Ishikawa (cell line): Measurements from ENCODE around the gene NAGLU.

Experiments used
- CEBPB ChIP-seq: IDR thresholded peaks from 2 replicates; pipeline ENCODE4 v1.6.1; 2012
- CREB1 ChIP-seq: IDR thresholded peaks from 2 replicates; pipeline ENCODE4 v1.6.1; 2012; ENCODE audit warnings: low read depth
- EGR1 ChIP-seq: IDR thresholded peaks from 2 replicates; pipeline ENCODE4 v1.6.1; 2012
- EP300 ChIP-seq: IDR thresholded peaks from 2 replicates; pipeline ENCODE4 v1.6.1; 2012; ENCODE audit warnings: borderline replicate concordance
- RAD21 ChIP-seq: IDR thresholded peaks from 2 replicates; pipeline ENCODE4 v1.6.1; 2012; ENCODE audit warnings: low read depth
- TAF1 ChIP-seq: IDR thresholded peaks from 2 replicates; pipeline ENCODE4 v1.6.1; 2012; ENCODE audit warnings: low read depth, mild to moderate bottlenecking
- TCF12 ChIP-seq: IDR thresholded peaks from 2 replicates; pipeline ENCODE4 v1.6.1; 2012; ENCODE audit warnings: low read depth
- TEAD4 ChIP-seq: IDR thresholded peaks from 2 replicates; pipeline ENCODE4 v1.6.1; 2012
- ZBTB7A ChIP-seq: IDR thresholded peaks from 2 replicates; pipeline ENCODE4 v1.6.1; 2012; ENCODE audit warnings: low read depth
- TF ChIP-seq, protein P1 (sequence below): IDR thresholded peaks from 2 replicates; pipeline ENCODE4 v1.6.1; 2012; ENCODE audit warnings: low read depth, mild to moderate bottlenecking
- TF ChIP-seq, protein P2 (sequence below): IDR thresholded peaks from 2 replicates; pipeline ENCODE4 v1.6.1; 2012
- TF ChIP-seq, protein P3 (sequence below): IDR thresholded peaks from 2 replicates; pipeline ENCODE4 v1.6.1; 2012

DNA sequence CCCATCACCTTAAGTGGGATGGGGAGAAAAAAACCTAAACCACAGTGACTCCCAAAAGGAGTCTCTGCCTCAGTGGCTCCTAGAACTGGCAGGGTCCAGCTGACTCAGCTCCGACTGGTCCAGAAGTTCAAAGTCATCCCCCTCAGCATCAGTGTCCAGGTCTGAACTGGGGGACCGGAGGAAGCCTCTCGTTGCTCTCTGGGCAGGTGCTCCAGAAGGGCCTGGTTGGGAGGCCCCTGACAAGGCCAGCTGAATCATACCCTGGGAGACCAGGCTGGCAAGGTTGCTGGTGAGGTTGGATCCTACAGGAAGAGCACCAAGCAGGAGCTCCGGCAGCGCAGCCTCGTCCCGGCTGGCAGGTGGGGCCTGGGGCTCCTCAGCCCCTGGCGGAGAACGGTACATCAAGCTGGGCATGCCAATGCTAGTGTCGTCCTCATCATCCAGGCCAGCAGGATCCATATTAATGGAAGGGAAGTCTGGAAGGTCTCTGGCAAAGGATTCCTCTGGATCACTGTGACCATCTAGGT is 45.8 kb downstream of the NAGLU start:
- TF ChIP-seq EGR1 (no peak), RAD21 (no peak), TEAD4 (no peak), CEBPB (no peak), TAF1 (no peak), ZBTB7A (no peak), CREB1 (no peak), EP300 (no peak), TCF12 (no peak)
- TF ChIP-seq, protein P1, sequence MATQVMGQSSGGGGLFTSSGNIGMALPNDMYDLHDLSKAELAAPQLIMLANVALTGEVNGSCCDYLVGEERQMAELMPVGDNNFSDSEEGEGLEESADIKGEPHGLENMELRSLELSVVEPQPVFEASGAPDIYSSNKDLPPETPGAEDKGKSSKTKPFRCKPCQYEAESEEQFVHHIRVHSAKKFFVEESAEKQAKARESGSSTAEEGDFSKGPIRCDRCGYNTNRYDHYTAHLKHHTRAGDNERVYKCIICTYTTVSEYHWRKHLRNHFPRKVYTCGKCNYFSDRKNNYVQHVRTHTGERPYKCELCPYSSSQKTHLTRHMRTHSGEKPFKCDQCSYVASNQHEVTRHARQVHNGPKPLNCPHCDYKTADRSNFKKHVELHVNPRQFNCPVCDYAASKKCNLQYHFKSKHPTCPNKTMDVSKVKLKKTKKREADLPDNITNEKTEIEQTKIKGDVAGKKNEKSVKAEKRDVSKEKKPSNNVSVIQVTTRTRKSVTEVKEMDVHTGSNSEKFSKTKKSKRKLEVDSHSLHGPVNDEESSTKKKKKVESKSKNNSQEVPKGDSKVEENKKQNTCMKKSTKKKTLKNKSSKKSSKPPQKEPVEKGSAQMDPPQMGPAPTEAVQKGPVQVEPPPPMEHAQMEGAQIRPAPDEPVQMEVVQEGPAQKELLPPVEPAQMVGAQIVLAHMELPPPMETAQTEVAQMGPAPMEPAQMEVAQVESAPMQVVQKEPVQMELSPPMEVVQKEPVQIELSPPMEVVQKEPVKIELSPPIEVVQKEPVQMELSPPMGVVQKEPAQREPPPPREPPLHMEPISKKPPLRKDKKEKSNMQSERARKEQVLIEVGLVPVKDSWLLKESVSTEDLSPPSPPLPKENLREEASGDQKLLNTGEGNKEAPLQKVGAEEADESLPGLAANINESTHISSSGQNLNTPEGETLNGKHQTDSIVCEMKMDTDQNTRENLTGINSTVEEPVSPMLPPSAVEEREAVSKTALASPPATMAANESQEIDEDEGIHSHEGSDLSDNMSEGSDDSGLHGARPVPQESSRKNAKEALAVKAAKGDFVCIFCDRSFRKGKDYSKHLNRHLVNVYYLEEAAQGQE = no peak
- TF ChIP-seq, protein P2, sequence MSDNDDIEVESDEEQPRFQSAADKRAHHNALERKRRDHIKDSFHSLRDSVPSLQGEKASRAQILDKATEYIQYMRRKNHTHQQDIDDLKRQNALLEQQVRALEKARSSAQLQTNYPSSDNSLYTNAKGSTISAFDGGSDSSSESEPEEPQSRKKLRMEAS = no peak
- TF ChIP-seq, protein P3, sequence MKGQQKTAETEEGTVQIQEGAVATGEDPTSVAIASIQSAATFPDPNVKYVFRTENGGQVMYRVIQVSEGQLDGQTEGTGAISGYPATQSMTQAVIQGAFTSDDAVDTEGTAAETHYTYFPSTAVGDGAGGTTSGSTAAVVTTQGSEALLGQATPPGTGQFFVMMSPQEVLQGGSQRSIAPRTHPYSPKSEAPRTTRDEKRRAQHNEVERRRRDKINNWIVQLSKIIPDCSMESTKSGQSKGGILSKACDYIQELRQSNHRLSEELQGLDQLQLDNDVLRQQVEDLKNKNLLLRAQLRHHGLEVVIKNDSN = no peak
